GM21717 (cell line): ENCODE results near the gene KIF22.
"Not testable (repeated sequence)": the region's sequence is repeated elsewhere in the genome, so short reads cannot be mapped to it uniquely, and the experiment has no call there.

Experiments used
- ATAC-seq: cut with Tn5 transposase; IDR thresholded peaks from one replicate; pipeline ENCODE4 v1.9.1; 2021; ENCODE audit warnings: mild to moderate bottlenecking, moderate library complexity; ENCODE audit not compliant: unreplicated experiment

KIF22 gene

GRCh38 chr16:29793153-29793552, 2.6 kb downstream of the KIF22 start:
- not testable (repeated sequence) for ATAC-seq

DNA sequence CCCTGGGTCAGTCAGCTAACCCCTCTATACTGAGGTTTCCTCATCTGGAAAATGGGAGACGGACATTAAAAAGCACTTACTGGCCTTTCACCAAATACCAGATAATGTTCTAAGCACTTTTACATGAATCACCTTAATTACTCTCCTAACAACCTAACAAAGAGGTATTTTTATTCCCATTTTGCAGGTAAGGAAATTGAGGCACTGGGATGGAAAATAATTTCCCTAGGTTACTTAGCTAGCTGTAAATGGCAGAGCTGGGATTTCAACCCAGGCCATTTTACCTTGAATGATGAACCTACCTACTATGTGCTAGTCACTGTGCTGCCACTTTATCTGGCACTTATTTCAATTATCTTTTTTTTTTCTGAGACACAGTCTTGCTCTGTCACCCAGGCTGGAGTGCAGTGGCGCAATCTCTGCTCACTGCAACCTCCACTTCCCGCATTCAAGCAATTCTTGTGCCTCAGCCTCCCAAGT, 3.7 kb downstream of the KIF22 start:
- no peak for ATAC-seq

DNA sequence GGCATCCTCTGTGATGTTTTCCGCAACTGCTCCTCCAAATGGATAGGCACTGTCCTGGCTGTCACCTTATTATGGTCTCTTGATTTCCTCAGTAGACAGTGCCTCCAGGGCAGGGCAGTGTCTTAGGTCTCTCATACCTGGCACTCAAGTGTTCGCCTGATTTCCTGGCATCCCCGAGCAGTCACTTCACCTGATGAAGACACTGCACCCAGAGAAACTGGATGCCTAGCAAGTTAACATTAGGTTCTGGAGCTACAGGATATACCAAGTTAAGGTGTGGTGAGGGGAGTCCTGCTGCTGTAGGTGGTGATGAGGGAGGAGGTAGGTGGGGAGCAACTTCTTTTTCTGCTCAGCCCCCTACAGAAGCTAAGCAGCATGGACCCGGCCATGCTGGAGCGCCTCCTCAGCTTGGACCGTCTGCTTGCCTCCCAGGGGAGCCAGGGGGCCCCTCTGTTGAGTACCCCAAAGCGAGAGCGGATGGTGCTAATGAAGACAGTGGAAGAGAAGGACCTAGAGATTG, 11.9 kb downstream of the KIF22 start:
- no peak for ATAC-seq

- no peak for ATAC-seq
Observed at GRCh38 chr16:29804020-29804419, 13.5 kb downstream of the KIF22 start.

DNA sequence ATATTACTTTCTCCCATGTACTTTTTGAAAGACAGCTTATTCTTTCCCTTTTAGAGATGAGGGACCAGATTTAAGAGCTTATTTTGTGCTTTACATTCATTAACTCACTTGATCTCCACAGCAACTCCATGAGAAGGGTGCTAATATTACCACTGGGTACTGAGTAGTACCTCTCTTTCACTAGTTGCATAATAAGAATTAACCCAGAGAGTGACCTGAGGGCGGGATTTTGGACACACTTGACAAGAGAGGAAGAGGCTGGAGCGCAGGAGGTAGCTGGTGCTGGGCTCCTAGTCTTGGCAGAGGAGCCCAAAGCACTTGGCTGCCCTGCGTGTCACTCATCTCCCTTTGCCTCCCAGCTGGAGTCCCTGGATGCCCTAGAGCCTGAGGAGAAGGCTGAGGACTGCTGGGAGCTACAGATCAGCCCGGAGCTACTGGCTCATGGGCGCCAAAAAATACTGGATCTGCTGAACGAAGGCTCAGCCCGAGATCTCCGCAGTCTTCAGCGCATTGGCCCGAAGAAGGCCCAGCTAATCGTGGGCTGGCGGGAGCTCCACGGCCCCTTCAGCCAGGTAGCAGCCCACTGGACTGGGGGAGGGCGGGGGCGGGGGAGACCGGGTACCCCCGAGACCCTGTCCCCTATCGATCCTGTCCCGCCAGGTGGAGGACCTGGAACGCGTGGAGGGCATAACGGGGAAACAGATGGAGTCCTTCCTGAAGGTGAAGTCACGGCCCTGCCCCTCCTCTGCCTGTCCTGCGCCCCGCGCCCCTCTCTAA, 14.1 kb downstream of the KIF22 start:
- peak; percentile 0 for ATAC-seq

DNA sequence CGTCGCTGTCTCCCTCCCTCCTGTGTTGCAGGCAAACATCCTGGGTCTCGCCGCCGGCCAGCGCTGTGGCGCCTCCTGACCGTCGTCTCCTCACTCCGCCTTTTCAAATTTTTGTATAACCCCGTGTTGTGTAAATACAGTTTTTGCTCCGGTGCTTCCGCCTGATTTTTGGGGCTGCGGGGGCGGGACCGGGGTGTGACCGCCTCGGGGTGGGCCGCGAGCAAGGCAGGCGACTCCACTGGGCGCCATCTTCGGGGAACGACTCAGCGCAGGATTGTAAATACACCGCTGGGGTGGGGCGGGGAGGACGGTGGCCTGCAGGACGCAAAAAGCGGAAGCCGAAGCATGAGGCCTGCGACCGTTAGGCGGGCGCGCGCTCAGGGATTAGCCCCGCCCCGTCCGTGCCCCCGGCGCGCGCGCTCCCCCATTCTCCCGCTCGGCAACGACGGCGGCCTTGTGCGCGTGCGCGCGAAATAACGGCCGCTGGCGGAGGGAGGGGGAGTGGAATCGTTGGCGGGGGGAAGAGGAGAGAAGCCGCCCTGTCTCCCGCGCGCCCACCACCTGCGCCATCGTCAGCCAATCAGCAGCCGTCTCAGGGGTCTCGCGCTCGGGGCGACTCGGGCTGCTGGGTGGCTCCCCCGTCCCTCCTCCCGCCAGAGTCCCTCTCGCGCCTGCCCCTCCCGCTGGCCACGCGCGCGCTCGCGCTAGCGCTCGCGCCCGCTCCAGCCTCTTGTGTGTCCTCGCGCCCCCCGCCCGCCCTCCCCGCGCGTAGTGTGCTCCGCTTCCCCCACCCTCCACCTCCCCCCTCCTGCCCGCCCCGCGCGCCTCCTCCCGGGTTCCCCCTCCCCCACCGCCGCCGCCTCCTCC, 14.9 kb downstream of the KIF22 start:
- ATAC-seq = peak; percentile 39

- no peak for ATAC-seq
Observed at GRCh38 chr16:29806099-29806579, 15.6 kb downstream of the KIF22 start, which contains the start of gene MAZ. MAZ (plus strand) TSS chr16:29806529; CDS start chr16:29806702, 173 bp downstream.

DNA sequence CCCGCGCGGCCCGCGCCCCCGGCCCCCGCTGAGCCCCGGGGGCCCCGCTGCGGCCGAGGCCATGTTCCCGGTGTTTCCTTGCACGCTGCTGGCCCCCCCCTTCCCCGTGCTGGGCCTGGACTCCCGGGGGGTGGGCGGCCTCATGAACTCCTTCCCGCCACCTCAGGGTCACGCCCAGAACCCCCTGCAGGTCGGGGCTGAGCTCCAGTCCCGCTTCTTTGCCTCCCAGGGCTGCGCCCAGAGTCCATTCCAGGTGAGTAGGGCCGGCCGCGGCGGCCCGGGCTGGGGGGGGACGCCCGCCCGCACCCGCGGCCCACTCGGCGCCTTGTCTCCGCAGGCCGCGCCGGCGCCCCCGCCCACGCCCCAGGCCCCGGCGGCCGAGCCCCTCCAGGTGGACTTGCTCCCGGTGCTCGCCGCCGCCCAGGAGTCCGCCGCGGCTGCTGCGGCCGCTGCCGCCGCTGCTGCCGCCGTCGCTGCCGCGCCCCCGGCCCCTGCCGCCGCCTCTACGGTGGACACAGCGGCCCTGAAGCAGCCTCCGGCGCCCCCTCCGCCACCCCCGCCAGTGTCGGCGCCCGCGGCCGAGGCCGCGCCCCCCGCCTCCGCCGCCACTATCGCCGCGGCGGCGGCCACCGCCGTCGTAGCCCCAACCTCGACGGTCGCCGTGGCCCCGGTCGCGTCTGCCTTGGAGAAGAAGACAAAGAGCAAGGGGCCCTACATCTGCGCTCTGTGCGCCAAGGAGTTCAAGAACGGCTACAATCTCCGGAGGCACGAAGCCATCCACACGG, 16.3 kb downstream of the KIF22 start:
- ATAC-seq = peak; percentile 0

DNA sequence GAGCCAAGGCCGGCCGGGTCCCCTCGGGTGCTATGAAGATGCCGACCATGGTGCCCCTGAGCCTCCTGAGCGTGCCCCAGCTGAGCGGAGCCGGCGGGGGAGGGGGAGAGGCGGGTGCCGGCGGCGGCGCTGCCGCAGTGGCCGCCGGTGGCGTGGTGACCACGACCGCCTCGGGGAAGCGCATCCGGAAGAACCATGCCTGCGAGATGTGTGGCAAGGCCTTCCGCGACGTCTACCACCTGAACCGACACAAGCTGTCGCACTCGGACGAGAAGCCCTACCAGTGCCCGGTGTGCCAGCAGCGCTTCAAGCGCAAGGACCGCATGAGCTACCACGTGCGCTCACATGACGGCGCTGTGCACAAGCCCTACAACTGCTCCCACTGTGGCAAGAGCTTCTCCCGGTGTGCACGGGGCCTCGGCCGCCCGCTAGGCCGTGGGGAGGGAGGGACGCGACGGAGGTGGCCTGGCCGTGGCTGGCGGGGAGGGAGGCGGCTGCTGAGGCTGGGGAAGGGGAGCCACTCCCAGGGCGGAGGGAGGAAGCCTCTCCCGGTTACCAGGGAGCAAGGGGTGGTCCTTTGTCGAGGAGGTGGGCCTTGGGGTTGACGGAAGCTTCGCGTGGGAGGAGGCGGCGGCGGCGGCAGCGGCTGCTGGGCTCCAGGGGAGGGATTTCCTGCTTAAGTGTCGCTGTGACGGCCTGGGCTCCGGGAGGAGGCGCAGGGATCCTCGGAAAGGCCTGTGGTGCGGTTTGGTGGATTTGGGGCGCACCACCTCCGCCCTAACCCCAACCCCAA, 17.1 kb downstream of the KIF22 start:
- ATAC-seq = peak; percentile 14

DNA sequence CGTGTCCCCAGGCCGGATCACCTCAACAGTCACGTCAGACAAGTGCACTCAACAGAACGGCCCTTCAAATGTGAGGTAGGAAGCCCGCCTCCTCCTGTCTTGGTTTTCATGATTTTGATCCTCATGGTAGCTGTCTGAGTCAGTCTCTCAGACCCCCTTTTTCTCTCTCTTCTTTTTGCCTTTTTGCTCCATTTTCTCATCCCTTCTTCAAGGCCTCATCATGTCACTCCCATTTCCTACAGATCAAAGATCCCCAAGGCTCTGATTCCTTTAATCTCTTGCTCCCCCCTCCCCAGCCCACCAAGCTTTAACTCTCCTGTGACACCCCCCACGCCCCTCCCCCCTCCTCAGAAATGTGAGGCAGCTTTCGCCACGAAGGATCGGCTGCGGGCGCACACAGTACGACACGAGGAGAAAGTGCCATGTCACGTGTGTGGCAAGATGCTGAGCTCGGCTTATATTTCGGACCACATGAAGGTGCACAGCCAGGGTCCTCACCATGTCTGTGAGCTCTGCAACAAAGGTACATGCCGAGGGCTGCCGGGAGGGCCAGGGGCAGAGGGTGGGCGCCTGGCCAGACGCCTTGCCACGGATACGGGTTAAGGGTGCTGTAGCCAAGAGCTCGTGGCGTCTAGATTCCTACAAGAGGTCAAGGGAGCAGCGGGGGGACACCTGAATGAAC, 17.8 kb downstream of the KIF22 start:
- ATAC-seq = no peak

- ATAC-seq = no peak
Observed at GRCh38 chr16:29809031-29809747, 18.6 kb downstream of the KIF22 start.

GRCh38 chr16:29809850-29810698, 19.5 kb downstream of the KIF22 start:
- ATAC-seq = no peak

GRCh38 chr16:29810699-29811169, 20.2 kb downstream of the KIF22 start:
- no peak for ATAC-seq

GRCh38 chr16:29811170-29811895, 20.8 kb downstream of the KIF22 start:
- no peak for ATAC-seq

DNA sequence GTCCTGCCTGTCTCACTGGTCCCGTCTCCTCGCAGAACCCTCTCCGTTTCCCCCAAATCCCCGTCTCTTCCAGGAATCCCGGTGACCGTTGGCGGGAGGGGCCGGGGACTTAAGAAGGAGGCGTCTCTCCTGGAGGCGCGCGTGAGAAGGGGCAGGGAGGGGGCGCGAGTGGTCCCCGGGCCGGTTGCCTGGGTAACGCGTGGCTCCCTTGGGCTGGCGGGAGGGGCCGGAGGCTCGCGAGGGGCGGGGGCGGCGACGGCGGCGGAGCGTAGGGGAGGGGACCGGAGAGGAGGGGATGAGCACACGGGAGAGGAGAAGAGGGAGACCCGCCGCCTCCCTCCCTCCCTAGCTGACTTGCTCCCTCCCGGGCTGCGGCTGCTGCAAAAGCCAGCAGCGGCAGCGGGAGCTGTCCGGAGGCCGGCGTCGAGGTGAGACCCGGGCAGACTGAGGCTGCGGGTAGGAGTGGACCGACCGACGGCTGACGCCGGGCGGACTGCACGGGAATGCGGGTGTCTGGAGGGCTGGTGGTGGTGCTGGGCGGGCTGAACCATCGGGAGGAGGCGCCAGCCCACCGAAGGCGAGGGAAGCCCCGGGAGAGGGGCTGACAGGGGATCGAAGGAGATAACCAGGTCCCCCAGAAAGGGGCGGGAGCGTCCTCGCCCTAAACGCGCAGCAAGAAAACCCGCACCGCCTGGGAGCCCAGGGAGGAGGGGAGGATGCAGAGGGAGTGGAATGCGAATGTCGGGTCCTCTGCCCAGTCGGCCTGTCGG, 21.5 kb downstream of the KIF22 start, which contains the start of gene PRRT2:
TSS of gene PRRT2 (plus strand) at position 298 of the 770 bp plus-strand sequence. CDS start 862 bp downstream, outside the sequence.
- ATAC-seq = no peak
